HepG2 (cell line): ENCODE results near the gene MYLK.

Experiments
- CTCF ChIP-seq: sonication (generic); formaldehyde crosslinking; IDR thresholded peaks from 2 replicates; pipeline ENCODE4 v1.5.0; 2020; ENCODE audit warnings: mild to moderate bottlenecking, missing genetic modification reagents, moderate library complexity
- PCBP2 ChIP-seq: fragments of 200-400 bp; formaldehyde crosslinking; optimal IDR thresholded peaks from 2 replicates; pipeline ENCODE3; 2018; ENCODE audit warnings: low read length, low read depth; ENCODE audit not compliant: poor library complexity, severe bottlenecking
- PTBP1 ChIP-seq: fragments of 200-400 bp; formaldehyde crosslinking; IDR thresholded peaks from 2 replicates; pipeline ENCODE4 v1.6.1; 2018; ENCODE audit warnings: low read length, low read depth; ENCODE audit not compliant: poor library complexity, severe bottlenecking
- RAD21 ChIP-seq: fragments of 450-650 bp; formaldehyde crosslinking; IDR thresholded peaks from 2 replicates; pipeline ENCODE4 v1.5.0; 2020; ENCODE audit warnings: mild to moderate bottlenecking
- SMAD3 ChIP-seq: sonication (generic); formaldehyde crosslinking; IDR thresholded peaks from 2 replicates; pipeline ENCODE4 v1.4.0; 2020; ENCODE audit warnings: missing genetic modification reagents
- TCF12 ChIP-seq, 2 experiments: fragments of 450-650 bp in 1 of 2; sonication (generic) in 1 of 2; formaldehyde crosslinking in 1 of 2; IDR thresholded peaks; 2 replicates each; pipeline versions ENCODE4 v1.6.1 to v1.8.0; 2017 to 2022; ENCODE audit warnings: antibody characterized with exemption in 1 of 2, mild to moderate bottlenecking in 1 of 2, missing genetic modification reagents in 1 of 2, moderate library complexity in 1 of 2
- TRIM24 ChIP-seq: sonication (generic); formaldehyde crosslinking; IDR thresholded peaks from 2 replicates; pipeline ENCODE4 v1.8.0; 2022; ENCODE audit warnings: mild to moderate bottlenecking, missing genetic modification reagents
- ZNF678 ChIP-seq: sonication (generic); formaldehyde crosslinking; IDR thresholded peaks from 2 replicates; pipeline ENCODE4 v1.4.0; 2020; ENCODE audit warnings: mild to moderate bottlenecking, missing genetic modification reagents
- TF ChIP-seq, protein P1 (sequence below), 2 experiments: IDR thresholded peaks; 2 replicates each; pipeline ENCODE4 v1.6.1; 2011 to 2012; ENCODE audit warnings: low read length in 2 of 2, borderline replicate concordance in 1 of 2, low read depth in 1 of 2, mild to moderate bottlenecking in 1 of 2, moderate library complexity in 1 of 2

- TF ChIP-seq RAD21 (no peak), ZNF678 (CRISPR knock-in tag) (no peak), CTCF (CRISPR knock-in tag) (no peak), TCF12 (IDR thresholded peaks at IDR 0.05) (no peak), TCF12 (CRISPR knock-in tag; IDR thresholded peaks at IDR 0.05) (no peak), PCBP2 (no peak), SMAD3 (CRISPR knock-in tag) (no peak), PTBP1 (no peak), TRIM24 (CRISPR knock-in tag) (no peak)
- TF ChIP-seq, protein P1, sequence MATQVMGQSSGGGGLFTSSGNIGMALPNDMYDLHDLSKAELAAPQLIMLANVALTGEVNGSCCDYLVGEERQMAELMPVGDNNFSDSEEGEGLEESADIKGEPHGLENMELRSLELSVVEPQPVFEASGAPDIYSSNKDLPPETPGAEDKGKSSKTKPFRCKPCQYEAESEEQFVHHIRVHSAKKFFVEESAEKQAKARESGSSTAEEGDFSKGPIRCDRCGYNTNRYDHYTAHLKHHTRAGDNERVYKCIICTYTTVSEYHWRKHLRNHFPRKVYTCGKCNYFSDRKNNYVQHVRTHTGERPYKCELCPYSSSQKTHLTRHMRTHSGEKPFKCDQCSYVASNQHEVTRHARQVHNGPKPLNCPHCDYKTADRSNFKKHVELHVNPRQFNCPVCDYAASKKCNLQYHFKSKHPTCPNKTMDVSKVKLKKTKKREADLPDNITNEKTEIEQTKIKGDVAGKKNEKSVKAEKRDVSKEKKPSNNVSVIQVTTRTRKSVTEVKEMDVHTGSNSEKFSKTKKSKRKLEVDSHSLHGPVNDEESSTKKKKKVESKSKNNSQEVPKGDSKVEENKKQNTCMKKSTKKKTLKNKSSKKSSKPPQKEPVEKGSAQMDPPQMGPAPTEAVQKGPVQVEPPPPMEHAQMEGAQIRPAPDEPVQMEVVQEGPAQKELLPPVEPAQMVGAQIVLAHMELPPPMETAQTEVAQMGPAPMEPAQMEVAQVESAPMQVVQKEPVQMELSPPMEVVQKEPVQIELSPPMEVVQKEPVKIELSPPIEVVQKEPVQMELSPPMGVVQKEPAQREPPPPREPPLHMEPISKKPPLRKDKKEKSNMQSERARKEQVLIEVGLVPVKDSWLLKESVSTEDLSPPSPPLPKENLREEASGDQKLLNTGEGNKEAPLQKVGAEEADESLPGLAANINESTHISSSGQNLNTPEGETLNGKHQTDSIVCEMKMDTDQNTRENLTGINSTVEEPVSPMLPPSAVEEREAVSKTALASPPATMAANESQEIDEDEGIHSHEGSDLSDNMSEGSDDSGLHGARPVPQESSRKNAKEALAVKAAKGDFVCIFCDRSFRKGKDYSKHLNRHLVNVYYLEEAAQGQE (IDR thresholded peaks at IDR 0.05; ENCODE audit: borderline replicate concordance in 1 of 2, low read depth in 1 of 2, low read length in 2 of 2): no peak
Observed at GRCh38 chr3:123778991-123779622, 105.0 kb downstream of the MYLK start.
